HEK293 (cell line): Measurements from ENCODE around the gene BRCC3.

Experiments used
- CTCF ChIA-PET: fragments of 350-600 bp; formaldehyde crosslinking; extraction: SDS; loops from one replicate; lab custom pipeline; 2021; ENCODE audit warnings: antibody characterized with exemption; lab: Yijun Ruan, JAX
- POLR2A ChIA-PET: fragments of 300-600 bp; formaldehyde crosslinking; extraction: SDS; loops from one replicate; lab custom pipeline; 2020; ENCODE audit warnings: antibody characterized with exemption, inconsistent platforms; lab: Yijun Ruan, JAX
- H3K27ac ChIP-seq: fragments of 200-500 bp; sonication (Bioruptor generic); 2 replicates; pipeline ENCODE4 v1.5.1; 2014; ENCODE audit warnings: low read depth, low read length, control low read depth, inconsistent platforms; ENCODE audit errors: extremely low read depth
- H3K36me3 ChIP-seq, 2 experiments: fragments of 200-500 bp in 1 of 2; sonication (Bioruptor generic) in 1 of 2; 1 replicate in 1 of 2; 2 replicates in 1 of 2; pipeline ENCODE4 v1.5.1; 2014 to 2017; ENCODE audit warnings: inconsistent platforms in 2 of 2, low read length in 2 of 2; ENCODE audit not compliant: control insufficient read depth in 2 of 2, insufficient read depth in 1 of 2
- H3K4me1 ChIP-seq: fragments of 200-500 bp; sonication (Bioruptor generic); 2 replicates; pipeline ENCODE4 v1.5.1; 2014; ENCODE audit warnings: mild to moderate bottlenecking, low read length, inconsistent platforms; ENCODE audit not compliant: control insufficient read depth, insufficient read depth
- H3K4me3 ChIP-seq: 2 replicates; pipeline ENCODE4 v1.5.1; 2011; ENCODE audit warnings: low read depth, mild to moderate bottlenecking, control low read depth, low read length, moderate library complexity
- H3K9me3 ChIP-seq: fragments of 200-500 bp; sonication (Bioruptor generic); 2 replicates; pipeline ENCODE4 v1.5.1; 2014; ENCODE audit warnings: low read depth, low read length, inconsistent platforms; ENCODE audit not compliant: control insufficient read depth, insufficient read depth
- BCL11B ChIP-seq: fragments of 450-650 bp; formaldehyde crosslinking; IDR thresholded peaks from 2 replicates; pipeline ENCODE4 v1.5.1; 2016; ENCODE audit warnings: low read depth, missing biosample characterization, missing genetic modification characterization
- HIC1 ChIP-seq: fragments of 450-650 bp; formaldehyde crosslinking; IDR thresholded peaks from 2 replicates; pipeline ENCODE4 v1.5.1; 2016; ENCODE audit warnings: missing biosample characterization, missing genetic modification characterization
- HOXA7 ChIP-seq: sonication (generic); formaldehyde crosslinking; IDR thresholded peaks from 2 replicates; pipeline ENCODE4 v1.8.1; 2022; ENCODE audit warnings: missing genetic modification reagents, borderline replicate concordance
- KLF7 ChIP-seq: fragments of 450-650 bp; formaldehyde crosslinking; IDR thresholded peaks from 2 replicates; pipeline ENCODE4 v1.5.1; 2016; ENCODE audit warnings: missing biosample characterization, missing genetic modification characterization, borderline replicate concordance
- PRDM10 ChIP-seq: fragments of 450-650 bp; formaldehyde crosslinking; IDR thresholded peaks from 2 replicates; pipeline ENCODE4 v1.5.1; 2016; ENCODE audit warnings: missing biosample characterization, missing genetic modification characterization
- REPIN1 ChIP-seq: fragments of 450-650 bp; formaldehyde crosslinking; IDR thresholded peaks from 2 replicates; pipeline ENCODE4 v1.5.1; 2017; ENCODE audit warnings: missing biosample characterization, missing genetic modification characterization, low read depth
- SP7 ChIP-seq: fragments of 450-650 bp; formaldehyde crosslinking; IDR thresholded peaks from 2 replicates; pipeline ENCODE4 v1.5.1; 2016; ENCODE audit warnings: missing biosample characterization, missing genetic modification characterization
- ZBTB17 ChIP-seq: fragments of 450-650 bp; formaldehyde crosslinking; IDR thresholded peaks from 2 replicates; pipeline ENCODE4 v1.5.1; 2016; ENCODE audit warnings: missing biosample characterization, missing genetic modification characterization
- ZBTB44 ChIP-seq: fragments of 450-650 bp; IDR thresholded peaks from 2 replicates; pipeline ENCODE4 v1.5.1; 2018; ENCODE audit warnings: missing biosample characterization, mild to moderate bottlenecking, missing genetic modification characterization
- ZBTB8A ChIP-seq: fragments of 450-650 bp; formaldehyde crosslinking; IDR thresholded peaks from 2 replicates; pipeline ENCODE4 v1.5.1; 2016; ENCODE audit warnings: missing biosample characterization, missing genetic modification characterization
- ZFHX2 ChIP-seq: fragments of 450-650 bp; formaldehyde crosslinking; conservative IDR thresholded peaks from 2 replicates; pipeline ENCODE4 v1.5.1; 2016; ENCODE audit warnings: missing biosample characterization, missing genetic modification characterization
- ZFP69B ChIP-seq: fragments of 450-650 bp; formaldehyde crosslinking; IDR thresholded peaks from 2 replicates; pipeline ENCODE4 v1.5.1; 2016; ENCODE audit warnings: missing biosample characterization, missing genetic modification characterization
- ZNF202 ChIP-seq: fragments of 450-650 bp; formaldehyde crosslinking; IDR thresholded peaks from 2 replicates; pipeline ENCODE4 v1.5.1; 2016; ENCODE audit warnings: missing biosample characterization, missing genetic modification characterization, borderline replicate concordance
- ZNF248 ChIP-seq: fragments of 450-650 bp; formaldehyde crosslinking; IDR thresholded peaks from 2 replicates; pipeline ENCODE4 v1.5.1; 2017; ENCODE audit warnings: missing biosample characterization, missing genetic modification characterization
- ZNF311 ChIP-seq: fragments of 450-650 bp; formaldehyde crosslinking; IDR thresholded peaks from 2 replicates; pipeline ENCODE4 v1.5.1; 2017; ENCODE audit warnings: missing biosample characterization, missing genetic modification characterization, borderline replicate concordance
- ZNF394 ChIP-seq: fragments of 450-650 bp; formaldehyde crosslinking; IDR thresholded peaks from 2 replicates; pipeline ENCODE4 v1.5.1; 2016; ENCODE audit warnings: missing biosample characterization, missing genetic modification characterization, mild to moderate bottlenecking, moderate library complexity, borderline replicate concordance
- ZNF423 ChIP-seq: fragments of 450-650 bp; formaldehyde crosslinking; IDR thresholded peaks from 2 replicates; pipeline ENCODE4 v1.5.1; 2016; ENCODE audit warnings: missing biosample characterization, missing genetic modification characterization
- ZNF48 ChIP-seq: fragments of 450-650 bp; formaldehyde crosslinking; IDR thresholded peaks from 2 replicates; pipeline ENCODE4 v1.5.1; 2016; ENCODE audit warnings: missing biosample characterization, missing genetic modification characterization
- ZNF555 ChIP-seq: fragments of 450-650 bp; formaldehyde crosslinking; conservative IDR thresholded peaks from 2 replicates; pipeline ENCODE4 v1.5.1; 2017; ENCODE audit warnings: missing biosample characterization, mild to moderate bottlenecking, missing genetic modification characterization, inconsistent platforms
- ZNF692 ChIP-seq: fragments of 450-650 bp; formaldehyde crosslinking; IDR thresholded peaks from 2 replicates; pipeline ENCODE4 v1.5.1; 2016; ENCODE audit warnings: missing biosample characterization, missing genetic modification characterization
- ZSCAN16 ChIP-seq: fragments of 450-650 bp; formaldehyde crosslinking; IDR thresholded peaks from 2 replicates; pipeline ENCODE4 v1.5.1; 2016; ENCODE audit warnings: missing biosample characterization, missing genetic modification characterization
- ZXDB ChIP-seq: fragments of 450-650 bp; formaldehyde crosslinking; IDR thresholded peaks from 2 replicates; pipeline ENCODE4 v1.5.1; 2016; ENCODE audit warnings: missing biosample characterization, missing genetic modification characterization
- TF ChIP-seq, protein P1 (sequence below): fragments of 450-650 bp; formaldehyde crosslinking; IDR thresholded peaks from 2 replicates; pipeline ENCODE4 v1.5.1; 2017; ENCODE audit warnings: missing biosample characterization, missing genetic modification characterization
- TF ChIP-seq, protein P2 (sequence below): fragments of 450-650 bp; formaldehyde crosslinking; IDR thresholded peaks from 2 replicates; pipeline ENCODE4 v1.5.1; 2017; ENCODE audit warnings: missing biosample characterization, missing genetic modification characterization

The BRCC3 gene

DNA sequence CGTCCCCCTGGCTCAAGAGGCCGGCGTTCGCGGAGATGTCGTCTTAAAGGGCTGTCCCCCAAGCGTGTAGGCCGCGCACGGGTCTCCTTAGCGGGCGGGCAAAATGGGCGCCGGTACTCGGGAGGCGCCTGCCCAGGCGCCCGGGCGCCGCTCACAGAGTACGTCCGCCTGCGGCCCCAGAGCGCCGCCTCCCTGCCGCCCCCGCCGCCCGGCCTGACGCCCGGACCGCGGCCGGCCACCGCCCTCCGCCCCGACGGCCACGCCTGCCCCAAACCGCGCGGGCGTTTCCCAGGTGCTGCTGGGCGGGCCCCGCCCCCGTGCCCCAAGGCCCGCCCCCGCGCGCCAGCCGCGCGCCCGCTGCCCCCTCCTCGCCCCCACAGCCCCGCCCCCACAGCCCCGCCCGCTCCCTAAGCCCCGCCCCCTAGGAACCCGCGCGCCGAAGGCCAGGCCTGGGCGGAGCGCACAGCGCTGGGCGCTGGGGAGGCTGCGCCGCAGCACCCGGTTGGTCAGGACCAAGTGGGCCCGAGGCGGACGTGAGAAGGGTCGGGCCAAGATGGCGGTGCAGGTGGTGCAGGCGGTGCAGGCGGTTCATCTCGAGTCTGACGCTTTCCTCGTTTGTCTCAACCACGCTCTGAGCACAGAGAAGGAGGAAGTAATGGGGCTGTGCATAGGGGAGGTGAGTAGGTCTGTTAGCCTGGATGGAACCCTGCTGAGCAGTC lies at the start of gene BRCC3, which contains the start of the genes CMC4 and MTCP1:
Gene BRCC3, plus strand, starts transcription at position 534 of the 719 bp plus-strand sequence. Its CDS starts 20 bp downstream, at position 554.
Gene CMC4, minus strand, starts transcription at position 162 of the 719 bp plus-strand sequence. CDS start 7,113 bp downstream, outside the sequence.
Gene MTCP1, minus strand, starts transcription at position 162 of the 719 bp plus-strand sequence. CDS start 5,126 bp downstream, outside the sequence.
- peak within 1 kb of the TSS; percentile 81 for H3K27ac ChIP-seq
- POLR2A ChIA-PET, result interaction anchor here (0.9 to 1.8 kb wide), 2 partner anchors 44 to 45 kb away, joined by 3 to 4 read pairs; partner anchors contain the start of gene FUNDC2
- no peaks in the 10 kb centered on the region for H3K4me1 ChIP-seq
- H3K9me3 ChIP-seq, result no peaks in the 10 kb centered on the region
- H3K36me3 ChIP-seq, result peaks cover 3 to 27% of the 10 kb centered on the region in 2 experiments; a peak in 2 of 3 replicates
- CTCF ChIA-PET, result interaction anchor here (0.6 to 1.8 kb wide), 3 partner anchors 11 to 153 kb away, joined by 3 to 5 read pairs (median 5); no protein-coding TSS in a partner anchor
- peak within 1 kb of the TSS; percentile 72 for H3K4me3 ChIP-seq
- TF ChIP-seq ZBTB44 (tag by site-specific recombination) (no peak), ZXDB (peak; percentile 61; the same call in 1 of the 2 replicates), ZNF48 (tag by site-specific recombination) (no peak), ZNF692 (tag by site-specific recombination) (peak; percentile 89), HOXA7 (CRISPR knock-in tag) (no peak), ZNF423 (no peak), BCL11B (tag by site-specific recombination) (no peak), ZFP69B (tag by site-specific recombination) (peak; percentile 92), ZNF248 (tag by site-specific recombination) (no peak), ZBTB17 (tag by site-specific recombination) (no peak), ZNF555 (tag by site-specific recombination) (no peak), ZNF394 (tag by site-specific recombination) (no peak), ZNF202 (tag by site-specific recombination) (no peak), KLF7 (tag by site-specific recombination) (no peak), ZBTB8A (tag by site-specific recombination) (peak; percentile 98), ZSCAN16 (tag by site-specific recombination) (no peak), ZNF311 (tag by site-specific recombination) (no peak), PRDM10 (tag by site-specific recombination) (peak; percentile 77), REPIN1 (no peak), ZFHX2 (tag by site-specific recombination) (no peak; the same call in 1 of the 2 replicates), HIC1 (no peak), SP7 (peak; percentile 59)
- TF ChIP-seq, protein P1, sequence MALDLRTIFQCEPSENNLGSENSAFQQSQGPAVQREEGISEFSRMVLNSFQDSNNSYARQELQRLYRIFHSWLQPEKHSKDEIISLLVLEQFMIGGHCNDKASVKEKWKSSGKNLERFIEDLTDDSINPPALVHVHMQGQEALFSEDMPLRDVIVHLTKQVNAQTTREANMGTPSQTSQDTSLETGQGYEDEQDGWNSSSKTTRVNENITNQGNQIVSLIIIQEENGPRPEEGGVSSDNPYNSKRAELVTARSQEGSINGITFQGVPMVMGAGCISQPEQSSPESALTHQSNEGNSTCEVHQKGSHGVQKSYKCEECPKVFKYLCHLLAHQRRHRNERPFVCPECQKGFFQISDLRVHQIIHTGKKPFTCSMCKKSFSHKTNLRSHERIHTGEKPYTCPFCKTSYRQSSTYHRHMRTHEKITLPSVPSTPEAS, result no peak
- TF ChIP-seq, protein P2, sequence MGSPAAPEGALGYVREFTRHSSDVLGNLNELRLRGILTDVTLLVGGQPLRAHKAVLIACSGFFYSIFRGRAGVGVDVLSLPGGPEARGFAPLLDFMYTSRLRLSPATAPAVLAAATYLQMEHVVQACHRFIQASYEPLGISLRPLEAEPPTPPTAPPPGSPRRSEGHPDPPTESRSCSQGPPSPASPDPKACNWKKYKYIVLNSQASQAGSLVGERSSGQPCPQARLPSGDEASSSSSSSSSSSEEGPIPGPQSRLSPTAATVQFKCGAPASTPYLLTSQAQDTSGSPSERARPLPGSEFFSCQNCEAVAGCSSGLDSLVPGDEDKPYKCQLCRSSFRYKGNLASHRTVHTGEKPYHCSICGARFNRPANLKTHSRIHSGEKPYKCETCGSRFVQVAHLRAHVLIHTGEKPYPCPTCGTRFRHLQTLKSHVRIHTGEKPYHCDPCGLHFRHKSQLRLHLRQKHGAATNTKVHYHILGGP (tag by site-specific recombination), result no peak
